ENCODE measurements around the gene MACROD1.
A peak's percentile ranks its signal among the peaks of the same experiment; 100 is the strongest.

Gene MACROD1

DNA sequence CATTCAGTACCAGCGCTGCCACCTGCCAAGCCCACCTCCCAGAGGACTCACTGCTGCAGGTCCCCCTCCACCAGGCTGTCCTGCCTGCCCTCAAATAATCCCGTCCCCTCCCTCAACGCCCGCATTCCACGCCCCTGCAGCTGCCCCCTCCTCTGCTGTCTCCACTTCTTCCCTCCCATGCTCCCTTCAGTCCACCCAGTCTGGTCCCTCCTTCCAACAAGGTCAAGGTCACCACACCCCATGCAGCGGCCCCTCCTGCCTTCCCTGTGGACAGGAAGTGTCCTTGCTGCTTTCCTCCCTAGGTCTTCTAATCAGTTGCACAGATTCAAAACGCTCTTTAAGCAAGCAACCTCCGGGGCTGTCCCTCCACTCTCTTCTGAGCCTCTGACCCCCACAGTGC is 12.1 kb downstream of the MACROD1 start:
- Histone ChIP-seq H3K27me3 (ENCODE audit: control insufficient read depth, insufficient read depth, low read length) (no peaks in the 10 kb centered on the region), H3K4me2 (ENCODE audit: low read length) (no peak overlapping the region), H3K9ac (no peak overlapping the region), H3K27ac (no peak overlapping the region), H3K4me1 (no peaks in the 10 kb centered on the region), H2AFZ (no peak overlapping the region), H3K4me3 (ENCODE audit: low read depth, low read length) (no peak overlapping the region), H3K79me2 (no peaks in the 10 kb centered on the region), H3K36me3 (ENCODE audit: control insufficient read depth, insufficient read depth, low read length) (no peaks in the 10 kb centered on the region), H3K9me3 (ENCODE audit: control insufficient read depth, low read length) (no peaks in the 10 kb centered on the region)
- no peak for TF ChIP-seq CTCF (IDR thresholded peaks at IDR 0.05)

- H3K27ac ChIP-seq = no peak overlapping the region
- TF ChIP-seq CTCF (IDR thresholded peaks at IDR 0.05) = peak; percentile 96
- no peaks in the 10 kb centered on the region for H3K9me3 ChIP-seq (ENCODE audit: control insufficient read depth, low read length)
- H3K27me3 ChIP-seq (ENCODE audit: control insufficient read depth, insufficient read depth, low read length) = no peaks in the 10 kb centered on the region
- no peaks in the 10 kb centered on the region for H3K36me3 ChIP-seq (ENCODE audit: control insufficient read depth, insufficient read depth, low read length)
- peak overlapping the region; percentile 17 for H2AFZ ChIP-seq
- H3K4me3 ChIP-seq (ENCODE audit: low read depth, low read length) = no peak overlapping the region
- no peak overlapping the region for H3K9ac ChIP-seq
- H3K4me1 ChIP-seq = no peaks in the 10 kb centered on the region
- no peak overlapping the region for H3K4me2 ChIP-seq (ENCODE audit: low read length)
- no peaks in the 10 kb centered on the region for H3K79me2 ChIP-seq
Measured at GRCh38 chr11:64152841-64153691, 12.8 kb downstream of the MACROD1 start.

- H2AFZ ChIP-seq = no peak overlapping the region
- no peak overlapping the region for H3K4me3 ChIP-seq (ENCODE audit: low read depth, low read length)
- no peak overlapping the region for H3K9ac ChIP-seq
- no peaks in the 10 kb centered on the region for H3K9me3 ChIP-seq (ENCODE audit: control insufficient read depth, low read length)
- no peak overlapping the region for H3K4me2 ChIP-seq (ENCODE audit: low read length)
- H3K4me1 ChIP-seq = no peaks in the 10 kb centered on the region
- no peaks in the 10 kb centered on the region for H3K27me3 ChIP-seq (ENCODE audit: control insufficient read depth, insufficient read depth, low read length)
- no peaks in the 10 kb centered on the region for H3K36me3 ChIP-seq (ENCODE audit: control insufficient read depth, insufficient read depth, low read length)
- TF ChIP-seq CTCF (IDR thresholded peaks at IDR 0.05) = no peak
- H3K79me2 ChIP-seq = no peaks in the 10 kb centered on the region
- no peak overlapping the region for H3K27ac ChIP-seq
Measured at GRCh38 chr11:64151337-64151736, 14.6 kb downstream of the MACROD1 start.

- H2AFZ ChIP-seq = peak overlapping the region; percentile 64
- H3K27me3 ChIP-seq (ENCODE audit: control insufficient read depth, insufficient read depth, low read length) = no peaks in the 10 kb centered on the region
Measured at GRCh38 chr11:64150481-64151239, 15.3 kb downstream of the MACROD1 start.

More at GRCh38 chr11:64150481-64151239, 15.3 kb downstream of the MACROD1 start:
- H3K36me3 ChIP-seq (ENCODE audit: control insufficient read depth, insufficient read depth, low read length) = no peaks in the 10 kb centered on the region
- no peak overlapping the region for H3K9ac ChIP-seq
- no peaks in the 10 kb centered on the region for H3K79me2 ChIP-seq
- no peak overlapping the region for H3K4me3 ChIP-seq (ENCODE audit: low read depth, low read length)
- H3K9me3 ChIP-seq (ENCODE audit: control insufficient read depth, low read length) = no peaks in the 10 kb centered on the region
- H3K4me1 ChIP-seq = no peaks in the 10 kb centered on the region
- peak overlapping the region; percentile 3 for H3K27ac ChIP-seq
- TF ChIP-seq CTCF (IDR thresholded peaks at IDR 0.05) = no peak
- H3K4me2 ChIP-seq (ENCODE audit: low read length) = no peak overlapping the region
